GM12878 (cell line): ENCODE data around the gene OTX2. TPM values are rescaled to one million over a fixed set of nuclear protein-coding genes. Genes with fewer than 3 reads are reported as not detected.

ENCODE experiments used
- ATAC-seq: fragments of 200-7000 bp; cut with Tn5 transposase; 3 replicates; pipeline ENCODE4 v1.9.1; 2020; ENCODE audit warnings: mild to moderate bottlenecking, moderate library complexity
- BruUV-seq: library from RNA; stranded (reverse); fragments of 400-500 nt; replicated peaks from 2 replicates; lab custom pipeline; 2021; lab: Mats Ljungman, UMichigan
- CTCF ChIA-PET: fragments of 300-600 bp; sonication (Branson Sonifier 250); formaldehyde crosslinking; extraction: SDS; loops from one replicate; lab custom pipeline; 2021; ENCODE audit warnings: inconsistent platforms; lab: Yijun Ruan, JAX
- POLR2A ChIA-PET: fragments of 350-600 bp; formaldehyde crosslinking; extraction: SDS; loops from one replicate; lab custom pipeline; 2021; ENCODE audit warnings: inconsistent platforms; lab: Charles Lee
- RAD21 ChIA-PET: fragments of 300-600 bp; sonication (Branson Sonifier 250); formaldehyde crosslinking; loops from one replicate; lab custom pipeline; 2023; ENCODE audit warnings: antibody characterized with exemption; ENCODE audit not compliant: unreplicated experiment; lab: Charles Lee
- SMC1A ChIA-PET: fragments of 300-600 bp; sonication (Branson Sonifier 250); formaldehyde crosslinking; loops from one replicate; lab custom pipeline; 2023; ENCODE audit not compliant: unreplicated experiment, uncharacterized antibody; lab: Charles Lee
- DNase-seq: peaks from one replicate; pipeline ENCODE4 v3.0.0-alpha.2; 2011; ENCODE audit warnings: low read depth, low spot score
- FAIRE-seq: peaks from 3 replicates; lab custom pipeline; 2011; peaks lifted over from hg19 to GRCh38; lab: Jason Lieb, UNC
- H2AFZ ChIP-seq: 2 replicates; pipeline ENCODE4 v1.6.0; 2011; ENCODE audit warnings: low read depth, low read length, control low read depth; ENCODE audit not compliant: control insufficient read depth
- H3K27ac ChIP-seq: 2 replicates; pipeline ENCODE4 v1.5.1; 2011; ENCODE audit warnings: control low read depth; ENCODE audit not compliant: control insufficient read depth, insufficient read depth
- H3K27me3 ChIP-seq, 2 experiments: replicated peaks in 1 of 2; 2 replicates each; pipeline versions ENCODE4 v1.6.0 to v1.6.1; 2011; ENCODE audit warnings: low read length in 1 of 2; ENCODE audit not compliant: control insufficient read depth in 2 of 2, insufficient read depth in 2 of 2
- H3K36me3 ChIP-seq, 2 experiments: 2 replicates each; pipeline ENCODE4 v1.5.1; 2011; ENCODE audit warnings: low read length in 1 of 2; ENCODE audit not compliant: control insufficient read depth in 2 of 2, insufficient read depth in 2 of 2
- H3K4me1 ChIP-seq: 2 replicates; pipeline ENCODE4 v1.6.1; 2011; ENCODE audit warnings: mild to moderate bottlenecking, low read length, moderate library complexity, mixed read lengths; ENCODE audit not compliant: control insufficient read depth, insufficient read depth
- H3K4me2 ChIP-seq: 2 replicates; pipeline ENCODE4 v1.6.0; 2011; ENCODE audit warnings: control low read depth; ENCODE audit not compliant: control insufficient read depth, insufficient read depth
- H3K4me3 ChIP-seq: fragments of 200-600 bp; sonication (generic); 2 replicates; pipeline ENCODE4 v1.5.1; 2016
- H3K79me2 ChIP-seq: 2 replicates; pipeline ENCODE4 v1.6.0; 2011; ENCODE audit warnings: low read length; ENCODE audit not compliant: control insufficient read depth, insufficient read depth
- H3K9ac ChIP-seq: 2 replicates; pipeline ENCODE4 v1.8.0; 2011; ENCODE audit warnings: low read length, control low read depth, mixed read lengths; ENCODE audit not compliant: control insufficient read depth, insufficient read depth
- H3K9me3 ChIP-seq: replicated peaks from 3 replicates; pipeline ENCODE4 v1.5.1; 2011; ENCODE audit warnings: mild to moderate bottlenecking, low read length; ENCODE audit not compliant: control insufficient read depth, insufficient read depth
- H4K20me1 ChIP-seq: 2 replicates; pipeline ENCODE4 v1.6.0; 2011; ENCODE audit not compliant: control insufficient read depth, insufficient read depth
- ATF7 ChIP-seq: fragments of 450-650 bp; IDR thresholded peaks from 2 replicates; pipeline ENCODE4 v1.6.1; 2016; ENCODE audit warnings: low read depth, mild to moderate bottlenecking
- CTCF ChIP-seq, 3 experiments: IDR thresholded peaks in 2 of 3; conservative IDR thresholded peaks in 1 of 3; 2 replicates each; pipeline ENCODE4 v1.5.1; 2011; ENCODE audit warnings: low read depth in 3 of 3, low read length in 3 of 3, mild to moderate bottlenecking in 3 of 3, control low read depth in 2 of 3, moderate library complexity in 2 of 3, inconsistent platforms in 1 of 3, mixed read lengths in 1 of 3; ENCODE audit not compliant: control insufficient read depth in 2 of 3, insufficient read depth in 1 of 3; ENCODE audit errors: extremely low read depth in 1 of 3
- E2F4 ChIP-seq: IDR thresholded peaks from 2 replicates; pipeline ENCODE4 v1.6.1; 2012; ENCODE audit warnings: low read depth, low read length, improper control_type of control experiment
- NR2F1 ChIP-seq: fragments of 450-650 bp; conservative IDR thresholded peaks from 2 replicates; pipeline ENCODE4 v1.6.1; 2017; ENCODE audit warnings: mild to moderate bottlenecking
- POLR2A ChIP-seq: IDR thresholded peaks from 2 replicates; pipeline ENCODE4 v1.6.1; 2011; ENCODE audit warnings: low read depth, mild to moderate bottlenecking, low read length
- RB1 ChIP-seq: fragments of 450-650 bp; formaldehyde crosslinking; IDR thresholded peaks from 2 replicates; pipeline ENCODE4 v1.6.1; 2017; ENCODE audit warnings: mild to moderate bottlenecking, borderline replicate concordance
- SIN3A ChIP-seq: IDR thresholded peaks from 2 replicates; pipeline ENCODE4 v1.6.1; 2012; ENCODE audit warnings: low read depth, low read length, improper control_type of control experiment
- STAT1 ChIP-seq: fragments of 450-650 bp; conservative IDR thresholded peaks from 2 replicates; pipeline ENCODE4 v1.6.1; 2014; ENCODE audit warnings: antibody characterized with exemption, mild to moderate bottlenecking
- TBL1XR1 ChIP-seq: IDR thresholded peaks from 2 replicates; pipeline ENCODE4 v1.6.1; 2012; ENCODE audit warnings: low read depth, low read length, improper control_type of control experiment
- USF1 ChIP-seq: IDR thresholded peaks from 2 replicates; pipeline ENCODE4 v1.6.1; 2011; ENCODE audit warnings: borderline replicate concordance, low read depth, mild to moderate bottlenecking, moderate library complexity, mixed read lengths, low read length; ENCODE audit not compliant: insufficient read depth; ENCODE audit errors: extremely low read length
- ZNF622 ChIP-seq: fragments of 450-650 bp; IDR thresholded peaks from 2 replicates; pipeline ENCODE4 v1.6.1; 2017; ENCODE audit warnings: mild to moderate bottlenecking, inconsistent platforms
- WGBS: methylation state at CpG from one replicate; pipeline ENCODE4 v1.1.6; 2016; ENCODE audit warnings: low lambda C conversion rate; ENCODE audit not compliant: insufficient replicate concordance, insufficient coverage; ENCODE audit errors: missing lambda C conversion rate; 5-methylcytosine and 5-hydroxymethylcytosine counted together
- in situ Hi-C: fragments of 300-500 bp; cut with MboI; formaldehyde crosslinking; loops from 9 replicates; pipeline ENCODE4 v1.14.3; 2018; ENCODE audit warnings: mixed read lengths
- intact Hi-C: fragments of 100-400 bp; cut with micrococcal nuclease; formaldehyde crosslinking; loops from one replicate; pipeline ENCODE4 v1.14.2; 2022; ENCODE audit not compliant: unreplicated experiment
- polyA plus RNA-seq, 11 experiments: library from polyadenylated mRNA; depleted of rRNA in 4 of 11; unstranded in 6 of 11; stranded (reverse) in 5 of 11; fragments of >200 nt; fragmentation: Nextera tagmentation in 4 of 11; fragmentation: Illumina TruSeq in 1 of 11; extraction: Ambion mirVana in 4 of 11; extraction: Trizol in 1 of 11; gene quantifications; 1 replicate in 1 of 11; 2 replicates in 10 of 11; pipeline versions ENCODE4 v1.2.1 to v1.2.3, GENCODE V29; 2011 to 2016; ENCODE audit warnings: inconsistent platforms in 2 of 11, missing spikeins in 2 of 11, low read depth in 1 of 11
- total RNA-seq, 4 experiments: library from RNA; depleted of rRNA in 3 of 4; stranded (reverse); fragments of >200 nt in 3 of 4; fragmentation: Illumina TruSeq in 1 of 4; extraction: Trizol in 1 of 4; gene quantifications; 2 replicates each; pipeline versions ENCODE4 v1.2.1 to v1.2.3, GENCODE V29; 2013 to 2021

Gene OTX2
- total and polyA plus RNA-seq, 10 of the 15 experiments (the other 5 are each of a cell fraction or from before 2014, with no cell fraction given) = not detected

- intact Hi-C loops (no loop called here), in situ Hi-C loops (no loop called here)
- ATAC-seq = no peak
- BruUV-seq = no TSS peak
- Histone ChIP-seq H3K4me2 (no peak overlapping the region), H3K27ac (no peak overlapping the region), H3K9ac (no peak overlapping the region), H3K36me3 (no peaks in the 10 kb centered on the region), H3K79me2 (no peaks in the 10 kb centered on the region), H3K4me3 (no peak overlapping the region), H3K4me1 (no peaks in the 10 kb centered on the region), H3K27me3 (no peaks in the 10 kb centered on the region), H3K9me3 (no peaks in the 10 kb centered on the region), H2AFZ (no peak overlapping the region), H4K20me1 (no peaks in the 10 kb centered on the region; the same call in 1 of the 2 replicates)
- ChIA-PET SMC1A (no interaction called here), POLR2A (no interaction called here), CTCF (no interaction called here), RAD21 (no interaction called here)
- no peak for DNase-seq
- 4% methylated on average over 6 of the region's 6 CpGs for WGBS
- no peak for FAIRE-seq
- TF ChIP-seq POLR2A = no peak
- TF ChIP-seq ZNF622 = no peak
- TF ChIP-seq USF1 = no peak
- TF ChIP-seq RB1 = no peak
- TF ChIP-seq E2F4 = no peak
- TF ChIP-seq NR2F1 = no peak
- no peak for TF ChIP-seq CTCF (IDR thresholded peaks at IDR 0.05 in 2 of 3, conservative IDR thresholded peaks at IDR 0.05 in 1 of 3; ENCODE audit: control insufficient read depth in 2 of 3, extremely low read depth in 1 of 3, insufficient read depth in 1 of 3, low read depth in 3 of 3, low read length in 3 of 3)
- no peak for TF ChIP-seq ATF7
- no peak for TF ChIP-seq SIN3A
- no peak for TF ChIP-seq STAT1
- no peak for TF ChIP-seq TBL1XR1
- TF ChIP-seq, all 136 proteins: peak for 0
Measured at GRCh38 chr14:56774503-56774902, 35.8 kb downstream of the OTX2 start.
